GM19463 (cell line): ENCODE results near the gene NELFB.

ENCODE experiments used
- ATAC-seq: cut with Tn5 transposase; IDR thresholded peaks from one replicate; pipeline ENCODE4 v1.9.1; 2021; ENCODE audit warnings: mild to moderate bottlenecking, moderate library complexity; ENCODE audit not compliant: unreplicated experiment

The NELFB gene

GRCh38 chr9:137266585-137267453 lies 11.7 kb downstream of the NELFB start:
- ATAC-seq = no peak

GRCh38 chr9:137267933-137268355 lies 12.8 kb downstream of the NELFB start:
- ATAC-seq = no peak

- ATAC-seq = no peak
These were observed 13.5 kb downstream of the NELFB start for GRCh38 chr9:137268538-137269201.

GRCh38 chr9:137269231-137269772 lies 14.2 kb downstream of the NELFB start:
- no peak for ATAC-seq

GRCh38 chr9:137270929-137271695 lies 16.0 kb downstream of the NELFB start:
- ATAC-seq = no peak

- ATAC-seq = no peak
These were observed 16.6 kb downstream of the NELFB start for GRCh38 chr9:137271696-137272076.

- no peak for ATAC-seq
These were observed 17.3 kb downstream of the NELFB start for GRCh38 chr9:137272241-137273094.

GRCh38 chr9:137273095-137273490 lies 18.0 kb downstream of the NELFB start:
- no peak for ATAC-seq

GRCh38 chr9:137273611-137274320 lies 18.6 kb downstream of the NELFB start:
- ATAC-seq = no peak

- ATAC-seq = no peak
These were observed 20.1 kb downstream of the NELFB start for GRCh38 chr9:137275203-137275587.

- ATAC-seq = no peak
These were observed 20.7 kb downstream of the NELFB start for GRCh38 chr9:137275588-137276472.

GRCh38 chr9:137276473-137277328 lies 21.6 kb downstream of the NELFB start:
- ATAC-seq = no peak

GRCh38 chr9:137277329-137278041 lies 22.4 kb downstream of the NELFB start, which contains the start of gene TOR4A:
TSS of gene TOR4A (plus strand) at chr9:137277726. CDS start at chr9:137278690, 964 bp downstream.
- ATAC-seq = peak; percentile 84

GRCh38 chr9:137278061-137278701 lies 23.1 kb downstream of the NELFB start:
- no peak for ATAC-seq

GRCh38 chr9:137278721-137279711 lies 23.9 kb downstream of the NELFB start:
- ATAC-seq = no peak
